Right atrium auricular region (tissue), 2 donors: ENCODE measurements around the gene EFHC2. TPM values are rescaled to one million over a fixed set of nuclear protein-coding genes. Genes with fewer than 3 reads are reported as not detected.
"Not testable (repeated sequence)": the region's sequence is repeated elsewhere in the genome, so short reads cannot be mapped to it uniquely, and the experiment has no call there.

Experiments
- DNase-seq: peaks from one replicate; pipeline ENCODE4 v3.0.0-alpha.2; 2019; ENCODE audit warnings: low spot score
- H3K27ac ChIP-seq, 2 donors: fragments of 200-600 bp; sonication (generic); 1 replicate in 1 of 2; 2 replicates in 1 of 2; pipeline ENCODE4 v1.5.1; 2016 to 2019
- H3K27me3 ChIP-seq, 2 donors: fragments of 200-600 bp; sonication (generic); one replicate each; pipeline versions ENCODE4 v1.5.1 to v1.6.0; 2017 to 2019
- H3K36me3 ChIP-seq: fragments of 200-600 bp; sonication (generic); one replicate; pipeline ENCODE4 v1.5.1; 2016
- H3K4me1 ChIP-seq, 2 donors: fragments of 200-600 bp; sonication (generic); one replicate each; pipeline versions ENCODE4 v1.5.1 to v1.6.0; 2017 to 2019
- H3K4me3 ChIP-seq, 2 donors: fragments of 200-600 bp; sonication (generic); 1 replicate in 1 of 2; 2 replicates in 1 of 2; pipeline ENCODE4 v1.5.1; 2017 to 2019; ENCODE audit warnings: mild to moderate bottlenecking in 1 of 2, moderate library complexity in 1 of 2
- H3K9me3 ChIP-seq, 2 donors: fragments of 200-600 bp; sonication (generic); one replicate each; pipeline ENCODE4 v1.5.1; 2019
- total RNA-seq, 2 donors: library from RNA; depleted of rRNA; stranded (reverse); fragments of >200 nt; gene quantifications; one replicate each; pipeline ENCODE4 v1.1.0, GENCODE V29; 2016
- TF ChIP-seq, protein P1 (sequence below), 2 donors: fragments of 200-600 bp; sonication (generic); IDR thresholded peaks; one replicate each; pipeline ENCODE4 v1.5.1; 2019; ENCODE audit warnings: antibody characterized with exemption in 2 of 2

EFHC2 gene
- total RNA-seq, 2 donors from 2014 or later: 4.5 to 5.4 TPM

- H3K4me1 ChIP-seq: no peaks in the 10 kb centered on the region
- no peak overlapping the region for H3K4me3 ChIP-seq
- H3K9me3 ChIP-seq: no peaks in the 10 kb centered on the region
- H3K27ac ChIP-seq: no peak overlapping the region
- TF ChIP-seq, protein P1, sequence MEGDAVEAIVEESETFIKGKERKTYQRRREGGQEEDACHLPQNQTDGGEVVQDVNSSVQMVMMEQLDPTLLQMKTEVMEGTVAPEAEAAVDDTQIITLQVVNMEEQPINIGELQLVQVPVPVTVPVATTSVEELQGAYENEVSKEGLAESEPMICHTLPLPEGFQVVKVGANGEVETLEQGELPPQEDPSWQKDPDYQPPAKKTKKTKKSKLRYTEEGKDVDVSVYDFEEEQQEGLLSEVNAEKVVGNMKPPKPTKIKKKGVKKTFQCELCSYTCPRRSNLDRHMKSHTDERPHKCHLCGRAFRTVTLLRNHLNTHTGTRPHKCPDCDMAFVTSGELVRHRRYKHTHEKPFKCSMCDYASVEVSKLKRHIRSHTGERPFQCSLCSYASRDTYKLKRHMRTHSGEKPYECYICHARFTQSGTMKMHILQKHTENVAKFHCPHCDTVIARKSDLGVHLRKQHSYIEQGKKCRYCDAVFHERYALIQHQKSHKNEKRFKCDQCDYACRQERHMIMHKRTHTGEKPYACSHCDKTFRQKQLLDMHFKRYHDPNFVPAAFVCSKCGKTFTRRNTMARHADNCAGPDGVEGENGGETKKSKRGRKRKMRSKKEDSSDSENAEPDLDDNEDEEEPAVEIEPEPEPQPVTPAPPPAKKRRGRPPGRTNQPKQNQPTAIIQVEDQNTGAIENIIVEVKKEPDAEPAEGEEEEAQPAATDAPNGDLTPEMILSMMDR (IDR thresholded peaks at IDR 0.05): no peak
- DNase-seq: no peak
- H3K27me3 ChIP-seq: no peaks in the 10 kb centered on the region
- H3K36me3 ChIP-seq: no peaks in the 10 kb centered on the region
Measured at GRCh38 chrX:44218465-44218864, 125.0 kb downstream of the EFHC2 start.

- Histone ChIP-seq H3K36me3 (no peaks in the 10 kb centered on the region), H3K27ac (no peak overlapping the region), H3K9me3 (no peaks in the 10 kb centered on the region), H3K27me3 (no peaks in the 10 kb centered on the region), H3K4me1 (no peaks in the 10 kb centered on the region), H3K4me3 (no peak overlapping the region)
- TF ChIP-seq, protein P1 (IDR thresholded peaks at IDR 0.05): no peak
- DNase-seq: no peak
Measured at GRCh38 chrX:44216171-44216570, 127.3 kb downstream of the EFHC2 start.

GRCh38 chrX:44203791-44204190, 139.7 kb downstream of the EFHC2 start:
- TF ChIP-seq, protein P1 (IDR thresholded peaks at IDR 0.05): no peak
- Histone ChIP-seq H3K27me3 (no peaks in the 10 kb centered on the region), H3K27ac (no peak overlapping the region), H3K9me3 (peaks cover 0 to 8% of the 10 kb centered on the region in 2 donors), H3K4me3 (no peak overlapping the region), H3K36me3 (no peaks in the 10 kb centered on the region), H3K4me1 (no peaks in the 10 kb centered on the region)
- DNase-seq: no peak

DNA sequence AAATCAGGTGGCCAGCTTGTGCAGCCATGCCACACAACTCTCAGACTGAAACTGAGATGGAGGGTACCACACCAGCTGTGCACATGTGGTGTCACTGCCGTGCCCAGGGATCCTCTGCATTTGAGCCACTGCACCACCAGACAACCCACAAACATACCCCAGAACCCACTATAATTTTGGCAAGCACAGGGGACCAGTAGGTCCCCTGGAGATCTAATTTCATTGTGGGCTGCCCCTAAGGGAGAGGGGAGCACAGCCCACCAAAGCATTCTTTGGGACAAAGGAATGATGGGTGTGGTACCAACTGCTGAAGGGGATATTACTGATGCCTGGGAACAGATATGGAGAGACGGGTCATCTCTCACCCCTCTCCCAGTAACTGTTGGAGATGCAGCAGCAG, 140.9 kb downstream of the EFHC2 start:
- Histone ChIP-seq H3K27ac (no peak overlapping the region), H3K27me3 (no peaks in the 10 kb centered on the region), H3K36me3 (no peaks in the 10 kb centered on the region), H3K4me1 (no peaks in the 10 kb centered on the region), H3K9me3 (peaks cover 0 to 8% of the 10 kb centered on the region in 2 donors), H3K4me3 (no peak overlapping the region)
- TF ChIP-seq, protein P1 (IDR thresholded peaks at IDR 0.05): no peak
- DNase-seq: no peak

DNA sequence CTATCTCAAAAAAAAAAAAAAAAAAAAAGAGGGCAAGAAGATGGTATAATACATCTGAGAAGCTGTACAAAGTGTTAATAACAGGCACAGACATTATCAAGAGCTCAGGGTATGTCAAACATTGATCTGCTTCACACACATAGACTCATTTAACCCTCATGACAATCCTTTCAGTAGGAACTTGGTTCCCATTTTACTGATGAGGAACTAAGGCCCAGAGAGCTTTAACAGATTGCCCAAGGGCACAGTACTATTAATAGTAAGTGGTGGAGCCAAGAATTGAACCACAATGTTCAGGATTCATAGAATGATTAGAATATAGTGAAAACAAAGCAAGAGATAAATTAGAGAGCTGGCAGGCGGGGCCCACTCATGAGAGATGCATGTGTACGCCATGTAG, 154.4 kb downstream of the EFHC2 start:
- H3K4me1 ChIP-seq: no peaks in the 10 kb centered on the region
- H3K36me3 ChIP-seq: no peaks in the 10 kb centered on the region
- H3K4me3 ChIP-seq: no peak overlapping the region
- no peaks in the 10 kb centered on the region for H3K27me3 ChIP-seq
- DNase-seq: no peak
- no peaks in the 10 kb centered on the region for H3K9me3 ChIP-seq
- TF ChIP-seq, protein P1 (IDR thresholded peaks at IDR 0.05): no peak
- no peak overlapping the region for H3K27ac ChIP-seq

GRCh38 chrX:44187915-44188314, 155.6 kb downstream of the EFHC2 start:
- H3K27me3 ChIP-seq, H3K4me3 ChIP-seq, H3K4me1 ChIP-seq, H3K36me3 ChIP-seq, H3K9me3 ChIP-seq, DNase-seq, H3K27ac ChIP-seq: not testable (repeated sequence)
